ENCODE results near the gene RBFOX2.

The RBFOX2 gene

GRCh38 chr22:35752863-35753189 is 275.8 kb downstream of the RBFOX2 start:
- no peak for TF ChIP-seq CTCF (conservative IDR thresholded peaks at IDR 0.05; ENCODE audit: low read depth, low read length)
- DNase-seq (ENCODE audit: low read depth), result no peak
- no peak overlapping the region for H3K4me3 ChIP-seq (ENCODE audit: low read length)

- TF ChIP-seq CTCF (conservative IDR thresholded peaks at IDR 0.05; ENCODE audit: low read depth, low read length), result no peak
- H3K4me3 ChIP-seq (ENCODE audit: low read length), result no peak overlapping the region
- DNase-seq (ENCODE audit: low read depth), result no peak
Measured at GRCh38 chr22:35752006-35752862, 276.4 kb downstream of the RBFOX2 start.

- TF ChIP-seq CTCF (conservative IDR thresholded peaks at IDR 0.05; ENCODE audit: low read depth, low read length), result no peak
- H3K4me3 ChIP-seq (ENCODE audit: low read length), result no peak overlapping the region
- no peak for DNase-seq (ENCODE audit: low read depth)
Measured at GRCh38 chr22:35749808-35750207, 278.8 kb downstream of the RBFOX2 start.

- TF ChIP-seq CTCF (conservative IDR thresholded peaks at IDR 0.05; ENCODE audit: low read depth, low read length), result no peak
- no peak overlapping the region for H3K4me3 ChIP-seq (ENCODE audit: low read length)
- DNase-seq (ENCODE audit: low read depth), result no peak
Measured at GRCh38 chr22:35746946-35747703, 281.5 kb downstream of the RBFOX2 start.

- DNase-seq (ENCODE audit: low read depth), result no peak
- no peak overlapping the region for H3K4me3 ChIP-seq (ENCODE audit: low read length)
- no peak for TF ChIP-seq CTCF (conservative IDR thresholded peaks at IDR 0.05; ENCODE audit: low read depth, low read length)
Measured at GRCh38 chr22:35746248-35746647, 282.4 kb downstream of the RBFOX2 start.

GRCh38 chr22:35743326-35743860 is 285.2 kb downstream of the RBFOX2 start:
- no peak for DNase-seq (ENCODE audit: low read depth)
- H3K4me3 ChIP-seq (ENCODE audit: low read length), result no peak overlapping the region
- no peak for TF ChIP-seq CTCF (conservative IDR thresholded peaks at IDR 0.05; ENCODE audit: low read depth, low read length)

Measured in retinal pigment epithelial cell (primary cell).